ENCODE measurements around the gene IRX6.

Gene IRX6
- 0 reads per million in 3 experiments for total RNA-seq

DNA sequence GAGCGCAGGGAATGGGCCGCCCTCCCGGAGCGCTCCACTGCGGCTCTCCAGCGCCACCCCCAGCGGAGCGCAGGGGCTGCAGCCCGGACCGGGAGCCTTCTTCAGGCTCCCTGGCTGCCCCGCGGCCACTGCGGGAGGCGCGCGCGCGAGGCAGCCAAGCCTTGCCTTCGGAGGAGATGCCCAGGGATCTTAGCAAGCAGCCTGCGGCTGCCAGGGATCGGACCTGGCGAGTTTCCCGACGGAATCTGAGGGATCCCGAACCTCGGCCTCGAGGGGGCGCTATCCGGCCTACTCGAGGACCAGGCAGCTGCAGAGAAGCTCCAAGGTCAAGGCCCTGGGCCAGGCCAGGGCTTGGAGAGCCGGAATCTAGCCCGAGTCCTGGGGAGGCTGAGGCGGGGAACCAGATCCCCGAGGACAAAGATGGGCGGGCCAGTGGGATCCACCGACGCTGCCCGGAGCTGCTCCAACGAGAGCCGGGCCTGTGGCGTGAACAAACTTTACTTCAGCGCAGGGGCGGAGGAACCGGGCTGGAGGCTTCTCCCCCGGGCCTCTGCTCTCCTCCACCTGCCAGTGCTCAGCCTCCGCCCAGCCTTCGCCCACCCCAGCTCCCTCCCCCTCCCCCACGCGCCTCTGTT is at the start of gene IRX6:
Gene IRX6 (plus strand): TSS at position 567 of the 635 bp plus-strand sequence. CDS start 889 bp downstream, outside the sequence.
- DNase-seq: no peak

- DNase-seq: no peak
These were observed 49.6 kb upstream of the IRX6 start for GRCh38 chr16:55274391-55274790.

- no peak for DNase-seq
These were observed 48.8 kb upstream of the IRX6 start for GRCh38 chr16:55275167-55275566.

DNA sequence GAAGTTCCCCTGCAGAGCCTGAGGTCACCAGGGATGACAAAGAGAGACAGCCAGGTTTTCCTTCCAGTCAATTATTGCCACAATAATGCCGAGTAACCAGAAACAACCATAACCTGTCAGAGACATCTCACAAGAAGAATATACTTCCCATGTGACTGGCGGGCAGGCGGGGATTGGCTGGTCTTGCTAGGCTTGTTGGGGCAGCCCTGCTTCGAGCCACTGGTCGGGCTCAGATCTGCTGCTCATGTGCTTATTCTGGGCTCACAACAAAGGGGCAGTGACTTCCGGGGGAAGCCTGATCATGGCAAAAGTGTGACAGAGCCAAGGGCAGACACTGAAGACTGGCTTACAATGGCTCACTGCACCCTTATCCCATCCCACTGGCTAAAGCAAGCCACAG is 48.1 kb upstream of the IRX6 start:
- DNase-seq: no peak

DNA sequence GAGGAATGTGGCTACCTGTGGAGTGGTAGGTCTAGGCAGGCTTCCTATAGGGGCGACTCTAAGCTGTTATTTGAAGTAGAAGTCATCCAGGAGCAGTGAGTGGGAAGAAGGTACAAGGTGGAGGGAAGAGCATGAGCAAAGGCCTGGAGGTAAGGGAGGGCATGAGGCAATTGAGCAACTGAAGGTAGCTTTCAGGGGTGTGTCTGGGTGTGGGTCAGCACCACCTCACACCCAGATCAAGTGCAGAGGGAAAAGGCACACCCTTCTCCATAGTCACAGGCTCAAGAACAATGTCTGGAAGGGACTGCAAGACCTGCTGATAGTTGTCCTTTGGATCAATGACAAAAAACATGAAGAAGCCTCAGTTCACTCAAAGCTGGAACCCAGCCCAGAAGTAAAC is 46.5 kb upstream of the IRX6 start:
- no peak for DNase-seq

- no peak for DNase-seq
These were observed 44.4 kb upstream of the IRX6 start for GRCh38 chr16:55279598-55279997.

GRCh38 chr16:55280587-55280986 is 43.4 kb upstream of the IRX6 start:
- no peak for DNase-seq

DNA sequence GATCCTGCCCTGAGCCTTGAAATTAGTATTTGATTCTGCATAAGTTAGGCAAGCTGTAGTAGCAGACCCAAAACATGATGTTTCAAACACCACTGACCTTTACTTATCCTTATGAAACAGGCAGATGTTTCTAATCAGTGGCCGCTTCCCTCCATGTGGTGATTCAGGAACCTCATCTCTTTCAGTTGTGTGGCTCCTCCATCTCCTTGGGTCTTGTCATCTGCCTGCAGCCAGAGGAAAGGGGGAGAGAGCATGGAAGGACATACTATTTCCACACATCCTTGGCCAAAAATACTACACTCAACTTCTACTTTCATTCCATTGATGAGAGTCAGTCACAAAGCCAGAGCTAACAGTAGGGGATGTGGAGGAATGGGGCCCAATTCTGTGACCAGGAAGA is 41.6 kb upstream of the IRX6 start:
- DNase-seq: no peak

GRCh38 chr16:55283812-55284717 is 39.9 kb upstream of the IRX6 start:
- DNase-seq: no peak

DNA sequence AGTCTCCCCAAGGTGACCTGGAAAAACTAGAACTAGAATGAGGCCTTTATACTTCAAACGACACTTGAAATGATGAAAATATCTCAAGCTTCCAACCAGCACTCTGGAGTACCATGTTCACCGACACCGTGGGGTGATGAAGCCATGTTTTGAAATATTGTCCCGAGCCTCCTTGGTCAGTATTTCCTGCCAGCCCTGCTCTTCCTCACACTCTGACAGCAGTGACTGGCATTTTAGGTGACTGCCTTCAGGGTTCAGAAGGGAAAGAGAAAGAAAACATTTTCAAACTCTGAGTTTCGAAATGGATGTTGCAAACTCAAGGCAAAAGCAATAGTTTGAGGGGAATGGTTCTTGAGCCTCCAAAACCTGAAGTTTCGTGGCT is 39.3 kb upstream of the IRX6 start:
- no peak for DNase-seq

- no peak for DNase-seq
These were observed 38.4 kb upstream of the IRX6 start for GRCh38 chr16:55285586-55285985.

DNA sequence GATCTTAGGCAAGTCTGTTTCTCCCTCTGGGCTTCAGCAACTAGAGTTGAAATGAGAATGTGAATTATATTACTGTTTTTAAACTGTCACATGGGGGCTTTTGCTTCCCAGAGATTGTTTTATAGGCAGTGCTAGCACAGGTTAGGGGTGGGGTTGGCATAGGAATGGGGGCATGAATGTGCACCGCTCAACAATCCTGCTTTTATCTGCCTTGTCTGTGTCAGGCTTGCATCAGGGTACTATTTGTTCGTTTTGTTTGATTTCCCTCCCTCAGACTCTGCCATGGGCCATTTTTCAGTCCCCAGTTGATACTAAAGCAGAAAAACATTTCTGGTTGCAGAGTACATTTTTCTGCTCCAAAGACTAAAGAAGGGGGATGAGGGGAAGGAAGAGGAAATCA is 34.6 kb upstream of the IRX6 start:
- no peak for DNase-seq

DNA sequence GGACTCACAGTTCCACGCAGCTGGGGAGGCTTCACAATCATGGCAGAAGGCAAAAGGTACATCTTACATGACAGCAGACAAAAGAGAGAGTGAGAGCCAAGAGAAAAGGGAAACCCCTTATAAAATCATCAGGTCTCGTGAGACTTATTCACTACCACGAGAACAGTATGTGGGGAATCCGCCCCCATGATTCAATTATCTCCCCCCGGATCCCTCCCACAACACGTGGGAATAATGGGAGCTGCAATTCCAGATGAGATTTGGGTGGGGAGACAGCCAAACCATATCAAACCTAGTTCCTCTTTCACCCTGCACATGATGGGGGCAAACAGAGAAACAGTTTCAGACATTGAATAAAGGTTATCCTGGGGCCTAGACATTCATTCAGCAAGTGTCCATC is 32.2 kb upstream of the IRX6 start:
- no peak for DNase-seq

DNA sequence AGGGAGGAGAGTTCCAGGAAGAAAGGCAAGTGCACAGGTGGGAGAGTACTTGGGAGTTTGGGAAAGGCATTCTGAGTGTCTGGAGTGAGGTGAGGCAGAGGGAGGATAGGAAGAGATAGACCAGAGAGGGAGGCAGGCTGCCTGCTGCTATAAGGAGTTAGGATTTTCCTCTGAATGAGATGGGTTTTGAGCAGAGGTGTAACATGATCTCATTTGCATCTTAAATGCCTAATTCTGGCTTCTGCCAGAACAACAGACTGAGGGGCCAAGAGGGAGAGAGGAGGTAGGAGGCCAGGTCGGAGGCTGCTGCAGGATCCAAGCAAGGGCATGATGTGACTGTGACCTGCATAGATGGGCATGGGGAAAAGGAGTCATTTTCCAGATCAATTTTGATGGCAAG is 31.5 kb upstream of the IRX6 start:
- DNase-seq: no peak

DNA sequence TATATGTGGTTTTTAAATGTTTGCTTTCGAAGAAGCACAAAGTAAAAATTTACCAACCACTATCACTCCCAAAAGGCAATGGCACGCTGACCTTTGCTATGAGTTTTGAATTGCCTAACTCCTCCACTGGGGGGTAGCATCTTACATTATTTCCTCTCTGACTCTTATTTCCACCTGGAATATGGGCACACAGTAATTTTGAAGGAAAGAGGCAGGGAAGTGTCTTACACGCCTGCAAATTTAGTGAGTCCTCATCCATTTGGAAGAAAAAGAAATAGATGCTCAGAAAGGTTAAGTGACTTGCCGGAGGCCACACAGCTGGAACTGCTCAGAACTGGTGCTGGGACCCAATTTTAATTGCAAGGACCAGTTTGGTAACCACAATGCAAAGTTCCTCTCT is 29.9 kb upstream of the IRX6 start:
- no peak for DNase-seq

GRCh38 chr16:55294931-55295342 is 29.1 kb upstream of the IRX6 start:
- no peak for DNase-seq

DNA sequence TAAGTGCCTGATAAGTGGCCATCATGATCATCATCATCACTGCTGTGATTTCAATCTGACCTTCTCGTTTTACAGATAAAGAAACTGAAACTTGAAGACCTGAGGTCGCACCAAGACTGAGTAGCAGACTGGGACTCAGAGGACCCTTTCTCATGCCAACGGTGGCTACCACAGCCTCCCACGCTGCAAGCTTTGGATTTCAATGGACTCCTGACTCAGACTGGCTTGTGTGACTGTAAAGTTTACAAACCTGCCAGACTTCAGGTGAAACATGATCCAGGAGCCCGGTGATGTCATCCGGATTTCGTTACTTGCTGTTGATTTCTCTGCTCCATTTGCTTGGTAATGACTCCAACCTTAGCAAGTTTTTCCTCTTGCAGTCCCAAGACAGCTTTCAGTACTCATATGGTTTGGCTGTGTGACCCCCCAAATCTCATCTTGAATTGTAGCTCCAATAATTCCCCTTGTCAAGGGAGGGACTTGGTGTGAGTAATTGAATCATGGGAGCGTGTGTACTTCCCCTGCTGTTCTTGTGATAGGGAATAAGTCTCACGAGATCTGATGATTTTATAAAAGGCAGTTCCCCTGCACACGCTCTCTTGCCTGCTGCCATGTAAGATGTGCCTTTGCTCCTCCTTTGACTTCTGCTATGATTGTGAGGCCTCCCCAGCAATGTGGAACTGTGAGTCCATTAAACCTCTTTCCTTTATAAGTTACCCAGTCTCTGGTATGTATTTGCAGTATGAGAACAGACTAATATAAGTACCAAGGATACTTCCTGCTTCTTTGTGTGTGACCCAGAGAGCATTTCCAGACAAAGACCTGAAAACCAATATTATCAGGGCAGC is 26.7 kb upstream of the IRX6 start:
- DNase-seq: no peak

- DNase-seq: no peak
These were observed 26.0 kb upstream of the IRX6 start for GRCh38 chr16:55297910-55298479.

- DNase-seq: no peak
These were observed 22.5 kb upstream of the IRX6 start for GRCh38 chr16:55301385-55302008.

DNA sequence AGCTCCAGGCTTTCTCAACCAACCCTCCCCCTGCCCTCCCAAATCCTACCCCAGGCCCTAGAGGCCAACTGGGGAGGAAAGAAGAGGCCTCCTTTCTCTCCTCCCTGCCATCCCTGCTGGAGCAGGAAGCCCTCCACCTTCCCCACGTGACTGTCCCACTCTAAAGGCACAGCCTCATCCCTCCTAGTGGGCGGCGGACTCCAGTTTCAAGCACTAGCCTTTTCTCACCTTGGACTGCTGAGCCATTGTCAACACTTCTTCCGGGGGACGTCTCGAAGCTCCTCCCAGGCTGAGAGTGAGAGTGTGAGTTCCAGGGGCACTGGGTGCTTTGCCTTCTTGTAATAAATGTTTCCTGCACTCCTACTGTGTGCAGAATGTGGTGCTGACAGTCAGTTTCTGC is 21.4 kb upstream of the IRX6 start:
- no peak for DNase-seq

- DNase-seq: no peak
These were observed 15.0 kb upstream of the IRX6 start for GRCh38 chr16:55308973-55309372.

DNA sequence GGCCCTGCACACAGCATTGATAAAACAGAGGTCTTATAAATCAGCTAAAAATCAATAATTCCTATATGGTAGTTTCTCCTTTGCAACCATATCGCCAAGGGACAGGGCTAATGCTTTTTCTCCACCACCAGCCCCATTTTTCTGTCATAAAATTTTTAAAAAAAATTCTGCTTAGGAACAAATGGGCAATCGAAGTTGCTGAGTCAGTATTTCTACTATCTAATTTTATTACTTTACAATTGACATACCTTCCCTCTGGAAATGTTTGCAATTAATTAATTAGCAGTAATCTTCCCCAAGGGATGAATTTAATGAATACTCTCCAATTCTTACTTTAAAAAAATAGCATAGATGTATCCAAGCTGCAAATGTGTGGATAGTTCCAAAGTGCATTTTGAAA is 1.7 kb upstream of the IRX6 start:
- DNase-seq: no peak

Data from central memory CD4-positive, alpha-beta T cell (primary cell).